Left forelimb (tissue), 1 donor: ENCODE results near the gene NOC2L.
"Not testable (repeated sequence)": the region's sequence is repeated elsewhere in the genome, so short reads cannot be mapped to it uniquely, and the experiment has no call there.

Experiments
- DNase-seq: peaks from one replicate; pipeline ENCODE4 v3.0.0-alpha.2; 2018; ENCODE audit warnings: low spot score

Gene NOC2L

GRCh38 chr1:958823-959730, at the start of gene NOC2L:
TSS of gene NOC2L (minus strand) at chr1:959256. CDS start at chr1:959240, 16 bp downstream.
- DNase-seq, result peak; percentile 99

GRCh38 chr1:1006305-1007159, 47.5 kb upstream of the NOC2L start:
- peak; percentile 64 for DNase-seq

GRCh38 chr1:1005774-1006304, 46.8 kb upstream of the NOC2L start:
- no peak for DNase-seq

- peak; percentile 74 for DNase-seq
Measured at GRCh38 chr1:1004780-1005697, 46.0 kb upstream of the NOC2L start.

GRCh38 chr1:1004420-1004779, 45.3 kb upstream of the NOC2L start:
- no peak for DNase-seq

GRCh38 chr1:1003618-1004419, 44.8 kb upstream of the NOC2L start:
- DNase-seq, result no peak

GRCh38 chr1:1001057-1001783, 42.2 kb upstream of the NOC2L start:
- peak; percentile 66 for DNase-seq

GRCh38 chr1:1000357-1001056, 41.5 kb upstream of the NOC2L start:
- DNase-seq, result peak; percentile 92

- DNase-seq, result peak; percentile 96
Measured at GRCh38 chr1:999725-1000356, 40.8 kb upstream of the NOC2L start, which contains the start of gene HES4. TSS of gene HES4 (minus strand) at chr1:1000097. CDS start at chr1:999973, 124 bp downstream.

- DNase-seq, result peak; percentile 76
Measured at GRCh38 chr1:998995-999724, 40.1 kb upstream of the NOC2L start.

- no peak for DNase-seq
Measured at GRCh38 chr1:998745-998994, 39.6 kb upstream of the NOC2L start.

- peak; percentile 65 for DNase-seq
Measured at GRCh38 chr1:997993-998744, 39.1 kb upstream of the NOC2L start.

- DNase-seq, result peak; percentile 64
Measured at GRCh38 chr1:997713-997992, 38.6 kb upstream of the NOC2L start.

GRCh38 chr1:996851-997712, 38.0 kb upstream of the NOC2L start:
- DNase-seq, result peak; percentile 62

GRCh38 chr1:995665-996633, 36.9 kb upstream of the NOC2L start:
- no peak for DNase-seq

- not testable (repeated sequence) for DNase-seq
Measured at GRCh38 chr1:994546-994945, 35.5 kb upstream of the NOC2L start.
